IMR-90 (cell line): ENCODE measurements around the gene CUL4A. TPM values are rescaled to one million over a fixed set of nuclear protein-coding genes. Genes with fewer than 3 reads are reported as not detected.
A peak's percentile ranks its signal among the peaks of the same experiment; 100 is the strongest.

Experiments used
- ATAC-seq: fragments of 200-7000 bp; cut with Tn5 transposase; 2 replicates; pipeline ENCODE4 v1.9.1; 2020; ENCODE audit warnings: low read depth, mild to moderate bottlenecking, moderate library complexity
- BruUV-seq: library from RNA; stranded (reverse); fragments of 400-500 nt; replicated peaks from 2 replicates; lab custom pipeline; 2021; lab: Mats Ljungman, UMichigan
- CTCF ChIA-PET: fragments of 300-600 bp; formaldehyde crosslinking; extraction: SDS; loops from one replicate; lab custom pipeline; 2021; ENCODE audit warnings: antibody characterized with exemption; lab: Yijun Ruan, JAX
- POLR2A ChIA-PET: fragments of 300-600 bp; sonication (Branson Sonifier 250); formaldehyde crosslinking; loops from one replicate; lab custom pipeline; 2022; ENCODE audit warnings: antibody characterized with exemption; ENCODE audit not compliant: unreplicated experiment; lab: Charles Lee
- DNase-seq: peaks from one replicate; pipeline ENCODE4 v3.0.0; 2013
- H2AFZ ChIP-seq: replicated peaks from 2 replicates; pipeline ENCODE3; 2013; ENCODE audit warnings: low read length, mild to moderate bottlenecking; ENCODE audit not compliant: poor library complexity
- H2AK5ac ChIP-seq: 2 replicates; pipeline ENCODE4 v1.6.1; 2013; ENCODE audit warnings: low read depth, low read length, inconsistent platforms
- H2AK9ac ChIP-seq: replicated peaks from 2 replicates; pipeline ENCODE3; 2013; ENCODE audit warnings: mild to moderate bottlenecking, low read depth, low read length, moderate library complexity; ENCODE audit not compliant: poor library complexity
- H2BK120ac ChIP-seq: 2 replicates; pipeline ENCODE4 v1.6.1; 2013; ENCODE audit warnings: low read depth, low read length, inconsistent platforms
- H2BK15ac ChIP-seq: 3 replicates; pipeline ENCODE4 v1.6.1; 2013; ENCODE audit warnings: low read depth, low read length, inconsistent platforms
- H2BK20ac ChIP-seq: 2 replicates; pipeline ENCODE4 v1.6.1; 2013; ENCODE audit warnings: low read depth, mild to moderate bottlenecking, inconsistent platforms, low read length, moderate library complexity
- H2BK5ac ChIP-seq: 2 replicates; pipeline ENCODE4 v1.6.1; 2013; ENCODE audit warnings: mild to moderate bottlenecking, low read depth, low read length, inconsistent platforms; ENCODE audit not compliant: poor library complexity, severe bottlenecking
- H3K14ac ChIP-seq: replicated peaks from 2 replicates; pipeline ENCODE4 v1.6.1; 2013; ENCODE audit warnings: low read depth, low read length, inconsistent platforms
- H3K18ac ChIP-seq: 2 replicates; pipeline ENCODE4 v1.6.1; 2013; ENCODE audit warnings: low read depth, low read length, control low read depth
- H3K23ac ChIP-seq: 2 replicates; pipeline ENCODE4 v1.6.1; 2013; ENCODE audit warnings: low read depth, low read length, inconsistent platforms
- H3K27ac ChIP-seq: 2 replicates; pipeline ENCODE4 v1.5.1; 2013; ENCODE audit warnings: mild to moderate bottlenecking, control low read depth, low read length; ENCODE audit not compliant: insufficient read depth
- H3K27me3 ChIP-seq: 2 replicates; pipeline ENCODE4 v1.6.1; 2013; ENCODE audit warnings: low read length; ENCODE audit not compliant: control insufficient read depth, insufficient read depth
- H3K36me3 ChIP-seq: 2 replicates; pipeline ENCODE4 v1.6.1; 2013; ENCODE audit warnings: low read length, mixed read lengths; ENCODE audit not compliant: control insufficient read depth, insufficient read depth
- H3K4ac ChIP-seq: 2 replicates; pipeline ENCODE4 v1.6.1; 2013; ENCODE audit warnings: low read depth, low read length, inconsistent platforms
- H3K4me1 ChIP-seq: 2 replicates; pipeline ENCODE4 v1.6.1; 2013; ENCODE audit warnings: low read length, mixed read lengths; ENCODE audit not compliant: control insufficient read depth, insufficient read depth
- H3K4me2 ChIP-seq: 2 replicates; pipeline ENCODE4 v1.6.1; 2013; ENCODE audit warnings: low read depth, mild to moderate bottlenecking, control low read depth, low read length, moderate library complexity
- H3K4me3 ChIP-seq: 2 replicates; pipeline ENCODE4 v1.5.1; 2013; ENCODE audit warnings: low read depth, mild to moderate bottlenecking, control low read depth, low read length, moderate library complexity; ENCODE audit not compliant: insufficient read depth
- H3K56ac ChIP-seq: 2 replicates; pipeline ENCODE4 v1.6.1; 2013; ENCODE audit warnings: low read length, inconsistent platforms; ENCODE audit not compliant: insufficient read depth; ENCODE audit errors: extremely low read depth
- H3K79me1 ChIP-seq, 2 experiments: 2 replicates each; pipeline ENCODE4 v1.6.1; 2013; ENCODE audit warnings: low read length in 2 of 2, inconsistent platforms in 1 of 2, low read depth in 1 of 2
- H3K9ac ChIP-seq: 2 replicates; pipeline ENCODE4 v1.6.1; 2013; ENCODE audit warnings: low read depth, low read length, control low read depth
- H3K9me1 ChIP-seq: 2 replicates; pipeline ENCODE4 v1.6.1; 2013; ENCODE audit warnings: low read length, inconsistent platforms; ENCODE audit not compliant: insufficient read depth
- H3K9me3 ChIP-seq: 2 replicates; pipeline ENCODE4 v1.6.1; 2013; ENCODE audit warnings: low read length; ENCODE audit not compliant: control insufficient read depth, insufficient read depth
- H4K20me1 ChIP-seq: 2 replicates; pipeline ENCODE4 v1.6.1; 2013; ENCODE audit warnings: low read length, inconsistent platforms; ENCODE audit not compliant: insufficient read depth
- H4K5ac ChIP-seq: 2 replicates; pipeline ENCODE4 v1.6.1; 2013; ENCODE audit warnings: mild to moderate bottlenecking, low read depth, low read length, control low read depth
- H4K8ac ChIP-seq, 2 experiments: 2 replicates each; pipeline ENCODE4 v1.6.1; 2013; ENCODE audit warnings: low read depth in 2 of 2, low read length in 2 of 2, control low read depth in 1 of 2, inconsistent platforms in 1 of 2
- H4K91ac ChIP-seq: 2 replicates; pipeline ENCODE4 v1.6.1; 2013; ENCODE audit warnings: low read depth, low read length, inconsistent platforms; ENCODE audit not compliant: insufficient read depth
- CEBPB ChIP-seq: IDR thresholded peaks from 2 replicates; pipeline ENCODE4 v1.6.1; 2012; ENCODE audit warnings: low read depth, low read length, improper control_type of control experiment
- RCOR1 ChIP-seq: IDR thresholded peaks from 2 replicates; pipeline ENCODE4 v1.6.1; 2012; ENCODE audit warnings: mild to moderate bottlenecking, low read length, improper control_type of control experiment; ENCODE audit not compliant: insufficient replicate concordance
- WGBS, 2 experiments: methylation state at CpG; one replicate each; pipeline versions ENCODE4 v1.1.5 to v1.1.7; 2013; ENCODE audit warnings: missing lambda C conversion rate in 2 of 2; ENCODE audit not compliant: insufficient read length in 1 of 2; ENCODE audit errors: extremely low coverage in 2 of 2; 5-methylcytosine and 5-hydroxymethylcytosine counted together
- dilution Hi-C: fragments of 300-500 bp; cut with HindIII; formaldehyde crosslinking; loops from one replicate; pipeline ENCODE4 v1.14.3; 2018; ENCODE audit warnings: low sequenced_read_pairs; ENCODE audit not compliant: unreplicated experiment
- in situ Hi-C: fragments of 300-500 bp; cut with MboI; formaldehyde crosslinking; loops from 3 replicates; pipeline ENCODE4 v1.14.3; 2019; ENCODE audit warnings: low sequenced_read_pairs, inconsistent platforms, mixed read lengths
- intact Hi-C: fragments of 100-400 bp; cut with micrococcal nuclease; formaldehyde crosslinking; loops from 2 replicates; pipeline ENCODE4 v1.10.0; 2022
- polyA plus RNA-seq, 3 experiments: library from polyadenylated mRNA; depleted of rRNA; stranded (reverse); fragments of >200 nt; gene quantifications; 2 replicates each; pipeline ENCODE4 v1.2.3, GENCODE V29; 2012; ENCODE audit warnings: low replicate concordance in 1 of 3
- total RNA-seq: library from RNA; depleted of rRNA; stranded (reverse); fragments of >200 nt; gene quantifications from 2 replicates; pipeline ENCODE4 v1.2.3, GENCODE V29; 2012

Gene CUL4A
- total and polyA plus RNA-seq, 2 of the 4 experiments (the other 2 are of a cell fraction): 86.0 to 146 TPM

- in situ Hi-C loops (no loop called here), intact Hi-C loops (no loop called here), dilution Hi-C loops (no loop called here)
- Histone ChIP-seq H2AK5ac (peak overlapping the region; percentile 62; the same call in 1 of the 2 replicates), H3K27me3 (no peaks in the 10 kb centered on the region), H2BK120ac (peak overlapping the region; percentile 72), H3K56ac (no peak overlapping the region), H4K91ac (peak overlapping the region; percentile 82), H4K8ac (peak overlapping the region; percentile 30 to 63; a peak in 3 of 4 replicates), H3K9me3 (peaks cover 6% of the 10 kb centered on the region; the same call in 1 of the 2 replicates), H3K9ac (no peak overlapping the region), H4K5ac (peak overlapping the region; percentile 86), H3K79me1 (peaks cover 47 to 62% of the 10 kb centered on the region in 2 experiments), H2BK15ac (peak overlapping the region; percentile 48; the same call in 2 of the 3 replicates), H3K9me1 (peaks cover 22% of the 10 kb centered on the region), H3K36me3 (peaks cover 43% of the 10 kb centered on the region), H3K4me1 (peaks cover 28% of the 10 kb centered on the region), H2BK5ac (peak overlapping the region; percentile 81), H3K23ac (no peak overlapping the region), H4K20me1 (no peaks in the 10 kb centered on the region), H2AK9ac (peak overlapping the region; percentile 83), H3K4me3 (no peak overlapping the region), H3K27ac (peak overlapping the region; percentile 61), H2BK20ac (peak overlapping the region; percentile 60; the same call in 1 of the 2 replicates), H3K14ac (peak overlapping the region; percentile 35; the same call in 1 of the 2 replicates), H3K18ac (peak overlapping the region; percentile 28; the same call in 1 of the 2 replicates), H2AFZ (no peak overlapping the region), H3K4ac (peak overlapping the region; percentile 73), H3K4me2 (peak overlapping the region; percentile 23; the same call in 1 of the 2 replicates)
- no CpG with 5 or more reads among the region's 2 CpGs for WGBS, 2 experiments
- BruUV-seq: no TSS peak
- CTCF ChIA-PET: interaction anchor here (1.1 kb wide), 1 partner anchor 163 kb away, joined by 3 read pairs; no protein-coding TSS in a partner anchor
- POLR2A ChIA-PET: interaction anchor here (1.0 kb wide), 1 partner anchor 9 kb away, joined by 3 read pairs; no protein-coding TSS in a partner anchor
- peak; percentile 88 for DNase-seq
- peak; percentile 58 for ATAC-seq
- peak; percentile 98 for TF ChIP-seq CEBPB
- no peak for TF ChIP-seq RCOR1
These were observed 16.5 kb upstream of the CUL4A start for GRCh38 chr13:113192902-113193301.
